Heart left ventricle (tissue), 16 donors: ENCODE data around the gene DDOST. TPM values are rescaled to one million over a fixed set of nuclear protein-coding genes. Genes with fewer than 3 reads are reported as not detected.

Experiments
- ATAC-seq, 4 donors: fragments of 200-7000 bp; cut with Tn5 transposase; one replicate each; pipeline ENCODE4 v1.9.1; 2020 to 2022; ENCODE audit warnings: moderate library complexity in 4 of 4, mild to moderate bottlenecking in 3 of 4, moderate number of reproducible peaks in 1 of 4
- DNase-seq, 5 donors: peaks; one replicate each; pipeline ENCODE4 v3.0.0-alpha.2; 2020
- H3K27ac ChIP-seq, 12 donors: fragments of 200-600 bp; sonication (generic) in 4 of 12; one replicate each; pipeline versions ENCODE4 v1.5.0 to v1.8.0; 2016 to 2022; ENCODE audit warnings: mild to moderate bottlenecking in 2 of 12
- H3K27me3 ChIP-seq, 9 donors: fragments of 200-600 bp; sonication (generic) in 2 of 9; one replicate each; pipeline versions ENCODE4 v1.5.1 to v1.8.0; 2016 to 2022; ENCODE audit warnings: mild to moderate bottlenecking in 3 of 9
- H3K36me3 ChIP-seq, 9 donors: fragments of 200-600 bp; sonication (generic) in 2 of 9; one replicate each; pipeline versions ENCODE4 v1.5.0 to v1.8.0; 2018 to 2022; ENCODE audit warnings: mild to moderate bottlenecking in 2 of 9
- H3K4me1 ChIP-seq, 12 donors: fragments of 200-600 bp; sonication (generic) in 4 of 12; one replicate each; pipeline versions ENCODE4 v1.5.0 to v1.8.0; 2016 to 2022; ENCODE audit warnings: mild to moderate bottlenecking in 3 of 12
- H3K4me3 ChIP-seq, 12 donors: fragments of 200-600 bp; sonication (generic) in 4 of 12; one replicate each; pipeline versions ENCODE4 v1.5.0 to v1.8.0; 2017 to 2022; ENCODE audit warnings: mild to moderate bottlenecking in 9 of 12, moderate library complexity in 4 of 12
- H3K9me3 ChIP-seq, 12 donors: fragments of 200-600 bp; sonication (generic) in 4 of 12; one replicate each; pipeline versions ENCODE4 v1.5.0 to v1.8.0; 2016 to 2022; ENCODE audit warnings: mild to moderate bottlenecking in 1 of 12
- POLR2A ChIP-seq, 2 donors: fragments of 450-650 bp; IDR thresholded peaks; one replicate each; pipeline ENCODE4 v1.6.1; 2017; ENCODE audit warnings: antibody characterized with exemption in 2 of 2, mild to moderate bottlenecking in 2 of 2, moderate library complexity in 2 of 2
- WGBS, 4 donors: extraction: QIAGEN DNeasy Blood & Tissue Kit in 2 of 4; methylation state at CpG; one replicate each; pipeline versions ENCODE4 v1.1.5 to v1.1.7; 2013 to 2018; 5-methylcytosine and 5-hydroxymethylcytosine counted together
- intact Hi-C, 10 donors: fragments of 100-400 bp; cut with DNase I; formaldehyde crosslinking; loops; one replicate each; pipeline versions ENCODE4 v1.11.1 to v1.14.2; 2022
- polyA plus RNA-seq, 2 donors: library from polyadenylated mRNA; stranded (reverse); fragments of 200-250 nt; gene quantifications; one replicate each; pipeline ENCODE4 v1.2.3, GENCODE V29; 2013
- total RNA-seq, 9 donors: library from RNA; depleted of rRNA in 2 of 9; stranded (reverse); fragments of >200 nt in 2 of 9; fragmentation: NEBNext Ultra II Directional in 3 of 9; extraction: Animal tissue kit (Norgen Biotek cat#: 25700) in 3 of 9; gene quantifications; one replicate each; pipeline versions ENCODE4 v1.1.0 to v1.2.4, GENCODE V29; 2016 to 2023
- TF ChIP-seq, protein P1 (sequence below), 12 donors: fragments of 200-600 bp; sonication (generic) in 4 of 12; IDR thresholded peaks; one replicate each; pipeline versions ENCODE4 v1.5.0 to v1.8.0; 2018 to 2022; ENCODE audit warnings: antibody characterized with exemption in 12 of 12, mild to moderate bottlenecking in 5 of 12
- donor health status: ischemic (EF 13 %, LVEDD 7.1; RV severe dilation, severe dysfunction).
- donor health status: healthy with polysubstance abuse.
- donor health status: DM: no; HTN: yes; CAD: no.
- donor health status: DM: no; HTN: no; CAD: no.
- donor health status: ischemic (EF 25% LVEDD 6.9; RV normal size, moderate dysfunction).
- donor health status: ischemic (EF 25% LVEDD 5.7; RV mildly dilated, moderate dysfunction).
- donor health status: healthy.
- donor health status: DM: yes; HTN: yes; CAD: no.
- donor health status: ischemic (EF 35%, LVEDD 5.7; RV mildly dilated, moderate dysfunction).
- donor health status: nonischemic (EF 11% LVEDD 7.7; RV severe dilation, severe dysfunction).
- donor health status: DM: yes; HTN: yes; CAD: no.
- donor health status: PGD.
- donor health status: ischemic (EF 29% LVEDD 5.4; RV normal size, mild dysfunction).
- donor health status: nonischemic (EF 23%, LVEDD 6.1; RV moderate dilation, normal function).

Gene DDOST
- total and polyA plus RNA-seq, 11 donors: 88.9 to 211 (median 128) TPM

DNA sequence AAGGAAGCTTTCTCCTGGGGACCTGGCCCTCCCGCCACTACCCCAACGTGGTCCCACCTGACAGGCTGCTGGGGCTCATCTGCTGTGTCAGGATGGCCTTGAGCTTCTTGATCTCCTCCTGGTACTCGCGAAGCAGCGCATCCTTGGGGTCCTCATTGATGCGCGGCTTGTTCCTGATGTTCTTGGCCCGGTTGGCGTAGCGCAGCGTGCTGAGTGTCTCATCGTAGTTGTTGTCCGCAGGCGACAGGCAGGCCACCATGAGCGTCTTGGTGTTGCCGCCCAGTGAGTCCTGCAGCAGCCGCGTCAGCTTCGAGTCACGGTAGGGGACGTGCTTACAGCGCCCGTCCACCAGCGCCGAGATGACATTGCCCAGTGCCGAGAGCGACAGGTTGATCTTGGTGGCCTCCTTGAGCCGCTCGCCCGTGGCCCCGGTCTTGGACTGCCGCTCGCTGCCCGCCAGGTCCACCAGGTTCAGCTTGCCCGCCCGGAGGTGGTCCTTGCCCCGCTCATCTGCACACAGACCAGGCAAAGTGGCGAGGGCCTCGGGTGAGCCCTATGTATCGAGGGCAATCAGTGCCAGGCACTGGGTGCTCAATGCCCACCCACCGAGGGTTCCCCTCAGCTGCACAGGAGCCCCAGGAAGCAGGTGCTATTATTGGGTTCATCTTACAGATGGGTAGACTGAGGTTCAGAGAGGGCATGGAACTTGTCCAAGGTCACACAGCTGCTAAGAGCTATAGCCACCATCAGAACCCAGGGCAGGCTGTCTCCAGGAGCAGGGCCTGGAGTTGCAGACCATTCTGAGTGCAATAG lies 43.4 kb upstream of the DDOST start:
- ATAC-seq (no peak), DNase-seq (no peak)
- no peak for TF ChIP-seq POLR2A (IDR thresholded peaks at IDR 0.05)
- TF ChIP-seq, protein P1, sequence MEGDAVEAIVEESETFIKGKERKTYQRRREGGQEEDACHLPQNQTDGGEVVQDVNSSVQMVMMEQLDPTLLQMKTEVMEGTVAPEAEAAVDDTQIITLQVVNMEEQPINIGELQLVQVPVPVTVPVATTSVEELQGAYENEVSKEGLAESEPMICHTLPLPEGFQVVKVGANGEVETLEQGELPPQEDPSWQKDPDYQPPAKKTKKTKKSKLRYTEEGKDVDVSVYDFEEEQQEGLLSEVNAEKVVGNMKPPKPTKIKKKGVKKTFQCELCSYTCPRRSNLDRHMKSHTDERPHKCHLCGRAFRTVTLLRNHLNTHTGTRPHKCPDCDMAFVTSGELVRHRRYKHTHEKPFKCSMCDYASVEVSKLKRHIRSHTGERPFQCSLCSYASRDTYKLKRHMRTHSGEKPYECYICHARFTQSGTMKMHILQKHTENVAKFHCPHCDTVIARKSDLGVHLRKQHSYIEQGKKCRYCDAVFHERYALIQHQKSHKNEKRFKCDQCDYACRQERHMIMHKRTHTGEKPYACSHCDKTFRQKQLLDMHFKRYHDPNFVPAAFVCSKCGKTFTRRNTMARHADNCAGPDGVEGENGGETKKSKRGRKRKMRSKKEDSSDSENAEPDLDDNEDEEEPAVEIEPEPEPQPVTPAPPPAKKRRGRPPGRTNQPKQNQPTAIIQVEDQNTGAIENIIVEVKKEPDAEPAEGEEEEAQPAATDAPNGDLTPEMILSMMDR (IDR thresholded peaks at IDR 0.05): no peak
- no peaks in the 10 kb centered on the region for H3K9me3 ChIP-seq
- H3K27ac ChIP-seq: no peak overlapping the region
- H3K4me3 ChIP-seq: no peak overlapping the region
- intact Hi-C loops: no loop called here
- H3K36me3 ChIP-seq: no peaks in the 10 kb centered on the region
- 93 to 97% (median 95%) methylated on average over 27 to 41 of the region's 41 CpGs for WGBS, 4 donors
- H3K4me1 ChIP-seq: no peaks in the 10 kb centered on the region
- no peaks in the 10 kb centered on the region for H3K27me3 ChIP-seq

GRCh38 chr1:20703124-20703756 lies 42.1 kb upstream of the DDOST start:
- no peaks in the 10 kb centered on the region for H3K9me3 ChIP-seq
- no peak overlapping the region for H3K4me3 ChIP-seq
- no peaks in the 10 kb centered on the region for H3K4me1 ChIP-seq
- DNase-seq (no peak), ATAC-seq (no peak)
- intact Hi-C loops: no loop called here
- no peaks in the 10 kb centered on the region for H3K27me3 ChIP-seq
- 88 to 94% (median 89%) methylated on average over 4 of the region's 4 CpGs for WGBS, 4 donors
- H3K27ac ChIP-seq: no peak overlapping the region
- no peaks in the 10 kb centered on the region for H3K36me3 ChIP-seq
- TF ChIP-seq, protein P1 (IDR thresholded peaks at IDR 0.05): no peak
- TF ChIP-seq POLR2A (IDR thresholded peaks at IDR 0.05): no peak

GRCh38 chr1:20702416-20702815 lies 41.2 kb upstream of the DDOST start:
- 86 to 95% (median 91%) methylated on average over 1 of the region's 1 CpG for WGBS, 4 donors
- intact Hi-C loops: no loop called here
- TF ChIP-seq POLR2A (IDR thresholded peaks at IDR 0.05): no peak
- TF ChIP-seq, protein P1 (IDR thresholded peaks at IDR 0.05): no peak
- Histone ChIP-seq H3K4me3 (no peak overlapping the region), H3K27ac (no peak overlapping the region), H3K4me1 (peaks cover 0 to 4% (median 0%) of the 10 kb centered on the region in 12 donors), H3K9me3 (no peaks in the 10 kb centered on the region), H3K36me3 (no peaks in the 10 kb centered on the region), H3K27me3 (no peaks in the 10 kb centered on the region)
- peak in 1 of 4 donors; percentile 25 for ATAC-seq
- no peak for DNase-seq

- H3K9me3 ChIP-seq: no peaks in the 10 kb centered on the region
- DNase-seq (no peak), ATAC-seq (no peak)
- peaks cover 0 to 10% (median 4%) of the 10 kb centered on the region in 12 donors for H3K4me1 ChIP-seq
- intact Hi-C loops: no loop called here
- no peaks in the 10 kb centered on the region for H3K36me3 ChIP-seq
- 88 to 94% (median 92%) methylated on average over 5 of the region's 5 CpGs for WGBS, 4 donors
- TF ChIP-seq POLR2A (IDR thresholded peaks at IDR 0.05): no peak
- TF ChIP-seq, protein P1 (IDR thresholded peaks at IDR 0.05): no peak
- H3K4me3 ChIP-seq: no peak overlapping the region
- H3K27ac ChIP-seq: no peak overlapping the region
- no peaks in the 10 kb centered on the region for H3K27me3 ChIP-seq
Measured at GRCh38 chr1:20701847-20702246, 40.7 kb upstream of the DDOST start.
